Esophagus squamous epithelium (tissue), 5 donors: ENCODE results near the gene DNAJC13. TPM values are rescaled to one million over a fixed set of nuclear protein-coding genes. Genes with fewer than 3 reads are reported as not detected.

Experiments
- DNase-seq: peaks from one replicate; lab custom pipeline; 2025; lab: John Stamatoyannopoulos, UW
- H3K27ac ChIP-seq, 4 donors: fragments of 200-600 bp; sonication (generic); one replicate each; pipeline ENCODE4 v1.5.1; 2016 to 2019; ENCODE audit warnings: mild to moderate bottlenecking in 1 of 4
- H3K27me3 ChIP-seq, 4 donors: fragments of 200-600 bp; sonication (generic); 1 replicate in 3 of 4; 2 replicates in 1 of 4; pipeline versions ENCODE4 v1.5.1 to v1.6.0; 2017 to 2021; ENCODE audit warnings: antibody characterized with exemption in 1 of 4
- H3K36me3 ChIP-seq, 3 donors: fragments of 200-600 bp; sonication (generic); one replicate each; pipeline ENCODE4 v1.5.1; 2016 to 2019
- H3K4me1 ChIP-seq, 3 donors: fragments of 200-600 bp; sonication (generic); one replicate each; pipeline ENCODE4 v1.5.1; 2017 to 2019
- H3K4me3 ChIP-seq, 4 donors: fragments of 200-600 bp; sonication (generic); 1 replicate in 3 of 4; 2 replicates in 1 of 4; pipeline ENCODE4 v1.5.1; 2016 to 2019; ENCODE audit warnings: mild to moderate bottlenecking in 2 of 4, moderate library complexity in 1 of 4
- H3K9me3 ChIP-seq, 3 donors: fragments of 200-600 bp; sonication (generic); one replicate each; pipeline ENCODE4 v1.5.1; 2016 to 2019
- POLR2A ChIP-seq, 4 donors: fragments of 450-650 bp; IDR thresholded peaks; one replicate each; pipeline ENCODE4 v1.6.1; 2017; ENCODE audit warnings: antibody characterized with exemption in 4 of 4, mild to moderate bottlenecking in 4 of 4, moderate library complexity in 3 of 4
- WGBS, 2 donors: methylation state at CpG; one replicate each; pipeline ENCODE4 v1.1.5; 2018; 5-methylcytosine and 5-hydroxymethylcytosine counted together
- intact Hi-C: fragments of 100-400 bp; cut with DNase I; formaldehyde crosslinking; loops from one replicate; pipeline ENCODE4 v1.15.0; 2022
- total RNA-seq, 4 donors: library from RNA; depleted of rRNA; stranded (reverse); fragments of >200 nt; gene quantifications; one replicate each; pipeline ENCODE4 v1.1.0, GENCODE V29; 2016
- TF ChIP-seq, protein P1 (sequence below), 6 experiments: fragments of 450-650 bp in 4 of 6; fragments of 200-600 bp in 2 of 6; sonication (generic) in 2 of 6; IDR thresholded peaks; one replicate each; pipeline ENCODE4 v1.5.1; 2016 to 2019; ENCODE audit warnings: antibody characterized with exemption in 6 of 6, mild to moderate bottlenecking in 4 of 6, moderate library complexity in 4 of 6
- donor health status: DM: yes; HTN: yes; CAD: no.

DNAJC13 gene
- total RNA-seq, 4 donors from 2014 or later: 23.0 to 36.4 (median 25.9) TPM

DNA sequence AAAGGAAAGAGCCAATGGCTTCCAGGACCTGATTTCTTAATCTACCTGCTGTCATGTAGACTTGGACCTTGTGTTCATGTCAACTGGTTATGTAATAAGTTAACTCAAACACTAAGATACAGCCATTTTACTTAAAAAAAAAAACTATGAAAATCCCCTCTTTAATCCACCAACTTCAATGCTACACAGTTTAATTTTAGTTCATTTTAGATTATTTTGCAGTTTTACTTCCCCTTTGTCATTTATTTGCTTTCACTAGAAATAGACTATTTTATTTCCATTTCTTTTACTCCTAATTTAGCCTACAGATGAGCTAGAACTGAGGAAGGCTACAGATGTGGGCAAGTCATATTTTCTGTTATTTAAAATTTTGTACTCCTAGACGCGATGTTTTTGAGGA lies 10.7 kb upstream of the DNAJC13 start:
- Histone ChIP-seq H3K36me3 (no peaks in the 10 kb centered on the region), H3K9me3 (no peaks in the 10 kb centered on the region), H3K4me1 (peaks cover 0 to 5% (median 0%) of the 10 kb centered on the region in 3 donors), H3K27ac (no peak overlapping the region), H3K4me3 (no peak overlapping the region), H3K27me3 (no peaks in the 10 kb centered on the region)
- 95% methylated on average over 2 of the region's 2 CpGs for WGBS, 2 donors
- no peak for DNase-seq
- intact Hi-C loops: no loop called here
- TF ChIP-seq, protein P1, sequence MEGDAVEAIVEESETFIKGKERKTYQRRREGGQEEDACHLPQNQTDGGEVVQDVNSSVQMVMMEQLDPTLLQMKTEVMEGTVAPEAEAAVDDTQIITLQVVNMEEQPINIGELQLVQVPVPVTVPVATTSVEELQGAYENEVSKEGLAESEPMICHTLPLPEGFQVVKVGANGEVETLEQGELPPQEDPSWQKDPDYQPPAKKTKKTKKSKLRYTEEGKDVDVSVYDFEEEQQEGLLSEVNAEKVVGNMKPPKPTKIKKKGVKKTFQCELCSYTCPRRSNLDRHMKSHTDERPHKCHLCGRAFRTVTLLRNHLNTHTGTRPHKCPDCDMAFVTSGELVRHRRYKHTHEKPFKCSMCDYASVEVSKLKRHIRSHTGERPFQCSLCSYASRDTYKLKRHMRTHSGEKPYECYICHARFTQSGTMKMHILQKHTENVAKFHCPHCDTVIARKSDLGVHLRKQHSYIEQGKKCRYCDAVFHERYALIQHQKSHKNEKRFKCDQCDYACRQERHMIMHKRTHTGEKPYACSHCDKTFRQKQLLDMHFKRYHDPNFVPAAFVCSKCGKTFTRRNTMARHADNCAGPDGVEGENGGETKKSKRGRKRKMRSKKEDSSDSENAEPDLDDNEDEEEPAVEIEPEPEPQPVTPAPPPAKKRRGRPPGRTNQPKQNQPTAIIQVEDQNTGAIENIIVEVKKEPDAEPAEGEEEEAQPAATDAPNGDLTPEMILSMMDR (IDR thresholded peaks at IDR 0.05): no peak
- no peak for TF ChIP-seq POLR2A (IDR thresholded peaks at IDR 0.05)

DNA sequence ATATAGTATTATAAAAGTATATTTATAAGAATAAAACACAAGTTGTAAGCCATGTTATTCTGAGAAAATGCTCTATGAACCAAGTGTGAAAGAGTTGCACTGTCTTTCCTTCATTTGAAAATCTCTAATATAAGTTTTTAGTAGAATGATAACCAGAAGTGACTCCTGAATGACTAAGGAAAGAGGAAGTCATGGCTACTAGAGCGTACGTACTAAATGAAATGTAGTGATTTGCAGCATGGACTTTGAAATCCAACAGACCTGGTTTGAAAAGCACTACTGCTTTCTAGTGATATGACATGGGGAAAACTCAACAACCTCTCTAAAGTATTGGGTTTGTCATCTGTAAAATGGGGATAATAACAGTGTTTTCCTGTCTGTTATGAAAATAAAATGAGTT lies 10.3 kb upstream of the DNAJC13 start:
- no peak for TF ChIP-seq POLR2A (IDR thresholded peaks at IDR 0.05)
- TF ChIP-seq, protein P1 (IDR thresholded peaks at IDR 0.05): no peak
- intact Hi-C loops: no loop called here
- DNase-seq: no peak
- Histone ChIP-seq H3K36me3 (no peaks in the 10 kb centered on the region), H3K4me3 (no peak overlapping the region), H3K9me3 (no peaks in the 10 kb centered on the region), H3K27ac (no peak overlapping the region), H3K27me3 (no peaks in the 10 kb centered on the region), H3K4me1 (peaks cover 0 to 5% (median 0%) of the 10 kb centered on the region in 3 donors)
- WGBS, 2 donors: 76 to 78% methylated on average over 2 of the region's 2 CpGs

DNA sequence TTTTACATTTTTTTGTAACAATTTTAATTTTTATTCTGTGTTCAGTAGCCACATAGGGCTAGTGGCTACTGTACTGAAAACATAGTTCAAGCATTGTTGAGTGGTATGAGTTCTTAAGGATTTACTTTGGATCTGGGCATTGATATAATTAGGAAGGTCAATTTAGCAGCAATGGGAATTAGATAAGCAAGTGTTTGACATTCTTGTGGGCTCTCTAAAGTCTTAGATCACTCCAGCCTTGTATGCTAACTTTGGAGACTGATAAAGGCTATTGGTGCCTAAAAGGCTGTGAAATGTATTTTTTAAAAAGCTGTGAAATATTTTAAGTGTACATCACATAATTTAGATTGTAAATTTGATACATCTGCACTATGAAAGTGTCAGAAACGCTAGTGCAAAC lies 2.5 kb upstream of the DNAJC13 start:
- Histone ChIP-seq H3K27me3 (no peaks in the 10 kb centered on the region), H3K27ac (no peak overlapping the region), H3K9me3 (no peaks in the 10 kb centered on the region), H3K36me3 (no peaks in the 10 kb centered on the region), H3K4me3 (no peak overlapping the region), H3K4me1 (peaks cover 3 to 25% (median 13%) of the 10 kb centered on the region in 3 donors)
- intact Hi-C loops: no loop called here
- no peak for DNase-seq
- TF ChIP-seq, protein P1 (IDR thresholded peaks at IDR 0.05): no peak
- TF ChIP-seq POLR2A (IDR thresholded peaks at IDR 0.05): no peak
- 81 to 91% methylated on average over 1 of the region's 1 CpG for WGBS, 2 donors

DNA sequence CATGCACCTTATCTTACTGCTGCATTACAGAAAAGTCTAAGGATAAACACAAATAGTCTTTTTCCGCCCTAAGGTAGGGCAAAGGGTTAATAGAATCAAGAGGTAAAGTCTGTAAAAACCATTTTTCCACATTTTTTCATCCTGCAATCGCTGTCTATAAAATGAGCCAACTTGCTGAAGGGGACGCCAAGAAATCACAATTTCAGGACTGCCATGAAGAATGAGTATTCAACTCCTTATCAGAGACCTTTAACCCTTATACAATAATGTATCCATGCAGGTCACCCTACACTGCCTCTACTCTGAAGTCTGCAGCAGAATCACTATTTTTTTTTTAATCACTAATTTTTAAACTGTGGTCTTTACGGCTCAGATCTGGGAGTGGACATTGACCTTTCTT lies 1.1 kb upstream of the DNAJC13 start:
- Histone ChIP-seq H3K4me1 (peaks cover 3 to 36% (median 13%) of the 10 kb centered on the region in 3 donors), H3K27me3 (no peaks in the 10 kb centered on the region), H3K36me3 (peaks cover 0 to 3% (median 0%) of the 10 kb centered on the region in 3 donors), H3K27ac (no peak overlapping the region), H3K4me3 (no peak overlapping the region), H3K9me3 (no peaks in the 10 kb centered on the region)
- DNase-seq: no peak
- WGBS, 2 donors: 84 to 91% methylated on average over 4 of the region's 4 CpGs
- TF ChIP-seq POLR2A (IDR thresholded peaks at IDR 0.05): no peak
- TF ChIP-seq, protein P1 (IDR thresholded peaks at IDR 0.05): no peak
- intact Hi-C loops: no loop called here

DNA sequence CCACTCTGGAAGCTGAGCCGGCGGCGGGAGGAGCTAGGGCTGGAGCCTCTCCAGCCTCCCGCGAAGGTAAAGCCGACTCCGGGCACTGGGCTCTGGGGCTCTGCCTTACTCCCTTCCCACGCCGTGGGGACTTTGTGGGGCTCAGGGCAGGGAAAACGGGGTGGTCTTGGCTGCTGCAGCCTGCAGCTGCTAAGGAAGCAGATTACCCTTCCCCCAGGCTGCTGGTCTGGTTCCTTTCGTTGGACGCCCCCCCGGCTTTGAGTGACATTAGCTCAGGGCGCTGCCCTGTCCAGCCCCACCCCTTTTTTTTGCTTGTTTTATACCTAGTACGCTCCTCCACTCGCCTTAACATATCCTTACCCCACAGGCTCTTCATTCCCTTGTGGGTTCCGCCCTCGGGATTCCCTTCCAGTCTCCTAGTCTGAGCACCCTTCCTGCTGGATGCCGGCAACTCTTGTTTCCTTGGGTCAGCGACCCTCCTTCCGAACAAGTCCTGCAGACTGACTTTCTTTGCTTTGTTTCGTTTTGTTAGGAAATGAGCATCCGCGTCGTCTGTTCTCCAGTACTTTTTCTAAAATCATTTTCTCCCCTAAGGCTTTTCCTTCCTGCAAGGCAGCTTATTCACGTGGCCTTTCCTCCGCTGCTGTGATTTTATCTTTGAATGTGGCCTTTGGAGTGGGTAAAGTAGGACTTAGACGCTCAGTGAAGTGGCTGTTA lies 551 bp downstream of the DNAJC13 start:
- intact Hi-C loops: no loop called here
- Histone ChIP-seq H3K4me3 (peak overlapping the region; percentile 90 to 100 (median 94)), H3K27me3 (no peaks in the 10 kb centered on the region), H3K9me3 (no peaks in the 10 kb centered on the region), H3K27ac (peak overlapping the region; percentile 92 to 98 (median 94)), H3K36me3 (peaks cover 0 to 15% (median 0%) of the 10 kb centered on the region in 3 donors), H3K4me1 (peaks cover 3 to 41% (median 13%) of the 10 kb centered on the region in 3 donors)
- 0 to 1% methylated on average over 18 to 28 of the region's 28 CpGs for WGBS, 2 donors
- no peak for TF ChIP-seq POLR2A (IDR thresholded peaks at IDR 0.05)
- TF ChIP-seq, protein P1 (IDR thresholded peaks at IDR 0.05): no peak
- peak; percentile 17 for DNase-seq
